Thyroid gland (tissue), 4 donors: ENCODE measurements around the gene SGCD.

ENCODE experiments used
- POLR2A ChIP-seq, 2 donors: fragments of 450-650 bp; IDR thresholded peaks; one replicate each; pipeline ENCODE4 v1.6.1; 2017; ENCODE audit warnings: antibody characterized with exemption in 2 of 2, mild to moderate bottlenecking in 2 of 2, moderate library complexity in 1 of 2
- TF ChIP-seq, protein P1 (sequence below), 6 experiments: fragments of 200-600 bp in 3 of 6; fragments of 450-650 bp in 3 of 6; sonication (generic) in 3 of 6; IDR thresholded peaks; one replicate each; pipeline ENCODE4 v1.5.1; 2016 to 2019; ENCODE audit warnings: antibody characterized with exemption in 6 of 6, mild to moderate bottlenecking in 2 of 6, inconsistent platforms in 1 of 6, moderate library complexity in 1 of 6

DNA sequence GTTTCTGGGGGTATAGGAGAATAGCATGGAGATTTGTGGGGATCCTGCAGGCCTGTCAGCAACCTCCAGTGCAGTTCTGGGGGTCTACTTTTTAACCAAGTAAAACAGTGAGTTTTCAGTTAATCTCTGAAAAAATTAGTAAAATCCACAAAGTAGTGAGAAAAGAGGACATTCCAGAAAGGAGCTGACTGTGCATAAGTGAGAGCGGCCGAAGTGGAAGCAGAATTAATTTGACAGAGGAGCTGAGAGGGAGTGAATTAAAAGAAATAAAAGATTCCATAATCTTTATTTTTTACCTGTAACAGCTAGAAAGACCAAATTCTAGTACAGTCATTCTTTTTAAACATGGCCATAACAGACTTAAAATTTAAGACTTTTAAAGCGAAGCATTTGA lies 149.2 kb downstream of the SGCD start:
- TF ChIP-seq, protein P1, sequence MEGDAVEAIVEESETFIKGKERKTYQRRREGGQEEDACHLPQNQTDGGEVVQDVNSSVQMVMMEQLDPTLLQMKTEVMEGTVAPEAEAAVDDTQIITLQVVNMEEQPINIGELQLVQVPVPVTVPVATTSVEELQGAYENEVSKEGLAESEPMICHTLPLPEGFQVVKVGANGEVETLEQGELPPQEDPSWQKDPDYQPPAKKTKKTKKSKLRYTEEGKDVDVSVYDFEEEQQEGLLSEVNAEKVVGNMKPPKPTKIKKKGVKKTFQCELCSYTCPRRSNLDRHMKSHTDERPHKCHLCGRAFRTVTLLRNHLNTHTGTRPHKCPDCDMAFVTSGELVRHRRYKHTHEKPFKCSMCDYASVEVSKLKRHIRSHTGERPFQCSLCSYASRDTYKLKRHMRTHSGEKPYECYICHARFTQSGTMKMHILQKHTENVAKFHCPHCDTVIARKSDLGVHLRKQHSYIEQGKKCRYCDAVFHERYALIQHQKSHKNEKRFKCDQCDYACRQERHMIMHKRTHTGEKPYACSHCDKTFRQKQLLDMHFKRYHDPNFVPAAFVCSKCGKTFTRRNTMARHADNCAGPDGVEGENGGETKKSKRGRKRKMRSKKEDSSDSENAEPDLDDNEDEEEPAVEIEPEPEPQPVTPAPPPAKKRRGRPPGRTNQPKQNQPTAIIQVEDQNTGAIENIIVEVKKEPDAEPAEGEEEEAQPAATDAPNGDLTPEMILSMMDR (IDR thresholded peaks at IDR 0.05): no peak
- TF ChIP-seq POLR2A (IDR thresholded peaks at IDR 0.05): no peak
